Stimulated activated CD4-positive, alpha-beta T cell treated with anti-CD3 and anti-CD28 coated beads, Interleukin-2, amount 100 ng/mL, for 24 hours (primary cell): ENCODE measurements around the gene AGBL1.

Source experiments
- DNase-seq, 2 donors: peaks; one replicate each; pipeline ENCODE4 v3.0.0-alpha.2; 2020

AGBL1 gene

GRCh38 chr15:86079508-86080266 is at the start of gene AGBL1:
Gene AGBL1 (plus strand): TSS chr15:86079871.
- DNase-seq, result no peak

GRCh38 chr15:86034904-86035303 is 44.8 kb upstream of the AGBL1 start:
- DNase-seq, result no peak

GRCh38 chr15:86036243-86036642 is 43.4 kb upstream of the AGBL1 start:
- DNase-seq, result no peak

GRCh38 chr15:86038491-86038890 is 41.2 kb upstream of the AGBL1 start:
- no peak for DNase-seq

GRCh38 chr15:86040356-86041033 is 39.2 kb upstream of the AGBL1 start:
- DNase-seq, result no peak

- no peak for DNase-seq
Measured at GRCh38 chr15:86041399-86041798, 38.3 kb upstream of the AGBL1 start.

GRCh38 chr15:86042226-86042625 is 37.4 kb upstream of the AGBL1 start:
- no peak for DNase-seq

- no peak for DNase-seq
Measured at GRCh38 chr15:86044981-86045380, 34.7 kb upstream of the AGBL1 start.

GRCh38 chr15:86054338-86054737 is 25.3 kb upstream of the AGBL1 start:
- no peak for DNase-seq

GRCh38 chr15:86055688-86056087 is 24.0 kb upstream of the AGBL1 start:
- DNase-seq, result no peak

- no peak for DNase-seq
Measured at GRCh38 chr15:86059851-86060250, 19.8 kb upstream of the AGBL1 start.

- DNase-seq, result no peak
Measured at GRCh38 chr15:86060674-86061073, 19.0 kb upstream of the AGBL1 start.

GRCh38 chr15:86061581-86061980 is 18.1 kb upstream of the AGBL1 start:
- no peak for DNase-seq

GRCh38 chr15:86062646-86063243 is 16.9 kb upstream of the AGBL1 start:
- no peak for DNase-seq

- no peak for DNase-seq
Measured at GRCh38 chr15:86063356-86064095, 16.1 kb upstream of the AGBL1 start.

- no peak for DNase-seq
Measured at GRCh38 chr15:86064326-86064725, 15.3 kb upstream of the AGBL1 start.

- no peak for DNase-seq
Measured at GRCh38 chr15:86066174-86066834, 13.4 kb upstream of the AGBL1 start.

GRCh38 chr15:86073281-86073680 is 6.4 kb upstream of the AGBL1 start:
- no peak for DNase-seq

GRCh38 chr15:86076468-86076867 is 3.2 kb upstream of the AGBL1 start:
- no peak for DNase-seq

- no peak for DNase-seq
Measured at GRCh38 chr15:86077070-86077469, 2.6 kb upstream of the AGBL1 start.

- no peak for DNase-seq
Measured at GRCh38 chr15:86080302-86080701, 631 bp downstream of the AGBL1 start.

- DNase-seq, result peak in 1 of 2 donors; percentile 13
Measured at GRCh38 chr15:86082619-86083380, 3.1 kb downstream of the AGBL1 start.
